Activated naive CD8-positive, alpha-beta T cell treated with anti-CD3 and anti-CD28 coated beads, Interleukin-2, amount 50 U/mL, for 16 hours (primary cell): ENCODE results near the gene P2RX4.
"Not testable (repeated sequence)": the region's sequence is repeated elsewhere in the genome, so short reads cannot be mapped to it uniquely, and the experiment has no call there.

Source experiments
- DNase-seq: peaks from one replicate; pipeline ENCODE4 v3.0.0-alpha.2; 2020; ENCODE audit warnings: low read depth, low spot score

The P2RX4 gene

GRCh38 chr12:121209624-121210572 is at the start of gene P2RX4:
Gene P2RX4, plus strand, starts transcription at chr12:121210129. Its CDS starts 36 bp downstream, at chr12:121210165.
- peak; percentile 57 for DNase-seq

GRCh38 chr12:121162384-121162783 is 47.5 kb upstream of the P2RX4 start:
- DNase-seq: no peak

- DNase-seq: no peak
Measured at GRCh38 chr12:121162985-121163384, 46.9 kb upstream of the P2RX4 start.

- DNase-seq: not testable (repeated sequence)
Measured at GRCh38 chr12:121164839-121165238, 45.1 kb upstream of the P2RX4 start.

- no peak for DNase-seq
Measured at GRCh38 chr12:121165316-121165715, 44.6 kb upstream of the P2RX4 start.

GRCh38 chr12:121166356-121166755 is 43.6 kb upstream of the P2RX4 start:
- no peak for DNase-seq

- DNase-seq: no peak
Measured at GRCh38 chr12:121167232-121167820, 42.6 kb upstream of the P2RX4 start.

GRCh38 chr12:121167951-121168350 is 42.0 kb upstream of the P2RX4 start:
- DNase-seq: no peak

- DNase-seq: no peak
Measured at GRCh38 chr12:121170151-121170550, 39.8 kb upstream of the P2RX4 start.

- no peak for DNase-seq
Measured at GRCh38 chr12:121170611-121171260, 39.2 kb upstream of the P2RX4 start.

GRCh38 chr12:121172145-121172544 is 37.8 kb upstream of the P2RX4 start:
- no peak for DNase-seq

- DNase-seq: no peak
Measured at GRCh38 chr12:121175383-121176119, 34.4 kb upstream of the P2RX4 start.

GRCh38 chr12:121176826-121177529 is 33.0 kb upstream of the P2RX4 start:
- DNase-seq: no peak

- no peak for DNase-seq
Measured at GRCh38 chr12:121181181-121181580, 28.7 kb upstream of the P2RX4 start.

- DNase-seq: no peak
Measured at GRCh38 chr12:121182222-121182893, 27.6 kb upstream of the P2RX4 start.

GRCh38 chr12:121184425-121184824 is 25.5 kb upstream of the P2RX4 start:
- DNase-seq: no peak

GRCh38 chr12:121184984-121185889 is 24.7 kb upstream of the P2RX4 start:
- DNase-seq: no peak

- DNase-seq: no peak
Measured at GRCh38 chr12:121186826-121187225, 23.1 kb upstream of the P2RX4 start.

GRCh38 chr12:121187501-121187900 is 22.4 kb upstream of the P2RX4 start:
- no peak for DNase-seq
